Measurements from ENCODE around the gene C1GALT1. TPM values are rescaled to one million over a fixed set of nuclear protein-coding genes. Genes with fewer than 3 reads are reported as not detected.

The C1GALT1 gene
- total RNA-seq, 1 donor from 2014 or later, result 33.9 TPM

- no peak for ATAC-seq
- intact Hi-C loops (cut with DNase I), result no loop called here
Measured at GRCh38 chr7:7164591-7164990, 17.8 kb upstream of the C1GALT1 start.

GRCh38 chr7:7165372-7165771 lies 17.0 kb upstream of the C1GALT1 start:
- Histone ChIP-seq H3K4me1 (no peaks in the 10 kb centered on the region), H3K36me3 (no peaks in the 10 kb centered on the region), H3K27me3 (no peaks in the 10 kb centered on the region), H3K27ac (no peak overlapping the region), H3K4me3 (no peak overlapping the region), H3K9me3 (no peaks in the 10 kb centered on the region)
- DNase-seq (no peak), ATAC-seq (no peak)
- no peak for TF ChIP-seq CTCF (IDR thresholded peaks at IDR 0.05)
- intact Hi-C loops (cut with DNase I), result no loop called here

More at GRCh38 chr7:7164591-7164990, 17.8 kb upstream of the C1GALT1 start:
- Histone ChIP-seq H3K27me3 (no peaks in the 10 kb centered on the region), H3K27ac (no peak overlapping the region), H3K4me1 (no peaks in the 10 kb centered on the region), H3K36me3 (no peaks in the 10 kb centered on the region), H3K4me3 (no peak overlapping the region), H3K9me3 (no peaks in the 10 kb centered on the region)
- no peak for DNase-seq
- TF ChIP-seq CTCF (IDR thresholded peaks at IDR 0.05), result no peak

- intact Hi-C loops (cut with DNase I), result no loop called here
- no peaks in the 10 kb centered on the region for H3K4me1 ChIP-seq
- H3K4me3 ChIP-seq, result no peak overlapping the region
- no peak overlapping the region for H3K27ac ChIP-seq
- ATAC-seq, result no peak
- TF ChIP-seq CTCF (IDR thresholded peaks at IDR 0.05), result no peak
- DNase-seq, result no peak
- no peaks in the 10 kb centered on the region for H3K9me3 ChIP-seq
- no peaks in the 10 kb centered on the region for H3K36me3 ChIP-seq
- no peaks in the 10 kb centered on the region for H3K27me3 ChIP-seq
Measured at GRCh38 chr7:7166318-7166717, 16.0 kb upstream of the C1GALT1 start.

- no peaks in the 10 kb centered on the region for H3K4me1 ChIP-seq
- ATAC-seq (no peak), DNase-seq (no peak)
- no peak overlapping the region for H3K27ac ChIP-seq
- H3K9me3 ChIP-seq, result no peaks in the 10 kb centered on the region
- intact Hi-C loops (cut with DNase I), result no loop called here
- H3K36me3 ChIP-seq, result no peaks in the 10 kb centered on the region
- no peak overlapping the region for H3K4me3 ChIP-seq
- no peaks in the 10 kb centered on the region for H3K27me3 ChIP-seq
- TF ChIP-seq CTCF (IDR thresholded peaks at IDR 0.05), result no peak
Measured at GRCh38 chr7:7169296-7169695, 13.0 kb upstream of the C1GALT1 start.

GRCh38 chr7:7173956-7174632 lies 8.2 kb upstream of the C1GALT1 start:
- no peak for TF ChIP-seq CTCF (IDR thresholded peaks at IDR 0.05)

More at GRCh38 chr7:7173956-7174632, 8.2 kb upstream of the C1GALT1 start:
- intact Hi-C loops (cut with DNase I), result no loop called here
- H3K9me3 ChIP-seq, result no peaks in the 10 kb centered on the region
- no peaks in the 10 kb centered on the region for H3K27me3 ChIP-seq
- H3K4me3 ChIP-seq, result no peak overlapping the region
- DNase-seq, result no peak
- H3K27ac ChIP-seq, result no peak overlapping the region
- no peak for ATAC-seq
- no peaks in the 10 kb centered on the region for H3K36me3 ChIP-seq
- H3K4me1 ChIP-seq, result peaks cover 3% of the 10 kb centered on the region
